HG03060 (cell line): ENCODE measurements around the gene DOCK1.

ENCODE experiments used
- ATAC-seq: cut with Tn5 transposase; IDR thresholded peaks from one replicate; pipeline ENCODE4 v1.9.1; 2021; ENCODE audit warnings: low read depth, moderate number of reproducible peaks; ENCODE audit not compliant: unreplicated experiment

DOCK1 gene

DNA sequence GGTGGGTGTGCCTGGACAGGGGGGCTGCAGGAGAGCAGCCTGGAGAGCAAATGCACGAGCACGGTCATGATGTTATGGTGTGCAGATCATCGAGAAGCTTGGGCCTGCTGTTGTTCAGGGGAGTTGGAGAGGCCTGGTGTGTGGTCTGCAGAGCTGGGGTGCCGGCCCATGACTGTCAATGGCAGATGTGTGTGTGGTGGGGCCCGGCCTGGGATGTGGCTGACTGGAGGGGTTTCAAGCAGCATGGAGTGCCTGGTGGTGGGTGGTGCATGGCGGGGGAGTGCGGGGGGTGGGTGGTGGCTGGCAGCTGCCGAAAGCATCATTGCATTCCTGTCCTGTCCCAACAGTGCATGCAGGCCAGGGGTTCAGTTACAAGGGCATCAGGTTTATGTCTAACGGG is 122.6 kb downstream of the DOCK1 start:
- ATAC-seq: no peak

DNA sequence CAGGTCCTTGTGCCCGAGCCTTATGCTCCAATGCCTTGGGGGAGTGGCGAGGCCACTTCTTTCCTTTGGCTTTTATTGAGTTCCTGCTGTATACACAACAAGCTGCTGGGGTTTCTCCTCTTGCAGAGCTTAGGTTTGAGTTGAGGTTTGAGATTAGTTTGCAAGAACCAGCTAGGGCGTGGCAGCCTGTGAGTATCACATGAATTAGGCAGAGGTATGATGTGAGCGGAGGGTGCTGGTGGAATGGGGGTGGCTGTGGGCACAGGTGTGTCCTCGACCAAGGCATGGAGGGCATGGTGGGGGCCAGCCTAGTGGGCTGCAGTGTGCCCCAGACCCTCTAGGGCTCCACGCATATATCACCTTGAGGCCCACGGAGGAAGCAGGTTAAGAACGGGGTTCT is 123.3 kb downstream of the DOCK1 start:
- no peak for ATAC-seq

- ATAC-seq: no peak
Measured at GRCh38 chr10:127029061-127029460, 123.8 kb downstream of the DOCK1 start.

- no peak for ATAC-seq
Measured at GRCh38 chr10:127033216-127034033, 128.2 kb downstream of the DOCK1 start.

- ATAC-seq: no peak
Measured at GRCh38 chr10:127034034-127034633, 128.9 kb downstream of the DOCK1 start.

- ATAC-seq: no peak
Measured at GRCh38 chr10:127034790-127035189, 129.6 kb downstream of the DOCK1 start.

DNA sequence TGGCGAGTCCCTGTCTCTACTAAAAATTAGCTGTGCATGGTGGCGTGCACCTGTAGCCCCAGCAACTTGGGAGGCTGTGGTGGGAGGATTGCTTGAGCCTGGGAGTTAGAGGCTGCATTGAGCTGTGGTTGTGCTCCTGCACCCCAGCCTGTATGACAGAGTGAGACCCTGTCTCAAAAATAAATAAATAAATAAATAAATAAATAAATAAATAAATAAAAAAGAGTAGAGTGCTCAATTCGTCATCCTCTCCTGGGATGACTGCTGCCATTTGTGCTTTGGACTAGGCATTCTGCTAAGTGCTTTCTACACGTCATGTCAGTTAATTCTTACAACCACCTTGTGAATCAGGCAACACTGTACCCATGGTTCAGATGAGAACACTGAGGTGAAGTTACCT is 130.6 kb downstream of the DOCK1 start:
- no peak for ATAC-seq

- no peak for ATAC-seq
Measured at GRCh38 chr10:127036987-127037386, 131.8 kb downstream of the DOCK1 start.

DNA sequence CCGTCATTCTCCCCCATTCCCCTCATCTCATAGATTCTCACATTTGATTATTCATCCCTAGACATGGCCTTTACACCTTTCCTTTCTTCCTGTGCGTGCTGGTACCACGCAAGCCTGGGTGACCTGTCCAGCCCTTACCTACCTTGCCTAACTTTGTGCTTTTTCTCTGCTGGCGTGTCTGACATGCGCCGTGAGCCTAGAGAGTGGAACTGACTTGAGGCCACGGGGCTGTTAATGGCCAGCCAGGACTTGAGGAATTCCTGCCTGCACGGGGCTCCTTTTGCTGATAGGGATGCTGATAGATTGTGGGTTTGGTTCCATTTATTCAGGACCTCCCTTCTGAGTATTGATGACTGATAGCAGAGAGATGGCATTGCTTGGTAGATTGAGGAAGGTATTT is 134.2 kb downstream of the DOCK1 start:
- ATAC-seq: no peak

GRCh38 chr10:127040756-127041155 is 135.5 kb downstream of the DOCK1 start:
- ATAC-seq: no peak

- ATAC-seq: no peak
Measured at GRCh38 chr10:127041552-127041951, 136.3 kb downstream of the DOCK1 start.

- ATAC-seq: no peak
Measured at GRCh38 chr10:127043301-127043700, 138.1 kb downstream of the DOCK1 start.

DNA sequence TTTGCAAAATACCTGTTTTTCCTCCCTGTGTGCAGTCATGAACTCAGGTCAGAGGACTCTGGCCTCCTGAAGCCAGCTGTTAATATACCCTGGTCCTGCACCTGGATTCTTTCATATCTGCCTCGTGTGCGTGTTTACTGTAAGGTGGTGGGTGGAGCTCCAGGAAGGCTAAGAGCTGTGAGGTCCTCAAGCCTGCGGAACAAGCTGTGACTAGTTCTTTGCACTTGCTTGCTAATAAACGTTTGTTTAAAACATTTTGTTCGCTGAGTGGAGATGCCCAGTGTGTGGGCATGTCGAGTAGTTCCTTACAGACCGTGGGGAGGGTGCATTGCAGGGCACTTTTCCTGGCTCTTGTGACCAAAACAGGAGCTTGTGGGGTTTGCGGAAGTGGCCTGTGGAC is 139.0 kb downstream of the DOCK1 start:
- ATAC-seq: no peak

DNA sequence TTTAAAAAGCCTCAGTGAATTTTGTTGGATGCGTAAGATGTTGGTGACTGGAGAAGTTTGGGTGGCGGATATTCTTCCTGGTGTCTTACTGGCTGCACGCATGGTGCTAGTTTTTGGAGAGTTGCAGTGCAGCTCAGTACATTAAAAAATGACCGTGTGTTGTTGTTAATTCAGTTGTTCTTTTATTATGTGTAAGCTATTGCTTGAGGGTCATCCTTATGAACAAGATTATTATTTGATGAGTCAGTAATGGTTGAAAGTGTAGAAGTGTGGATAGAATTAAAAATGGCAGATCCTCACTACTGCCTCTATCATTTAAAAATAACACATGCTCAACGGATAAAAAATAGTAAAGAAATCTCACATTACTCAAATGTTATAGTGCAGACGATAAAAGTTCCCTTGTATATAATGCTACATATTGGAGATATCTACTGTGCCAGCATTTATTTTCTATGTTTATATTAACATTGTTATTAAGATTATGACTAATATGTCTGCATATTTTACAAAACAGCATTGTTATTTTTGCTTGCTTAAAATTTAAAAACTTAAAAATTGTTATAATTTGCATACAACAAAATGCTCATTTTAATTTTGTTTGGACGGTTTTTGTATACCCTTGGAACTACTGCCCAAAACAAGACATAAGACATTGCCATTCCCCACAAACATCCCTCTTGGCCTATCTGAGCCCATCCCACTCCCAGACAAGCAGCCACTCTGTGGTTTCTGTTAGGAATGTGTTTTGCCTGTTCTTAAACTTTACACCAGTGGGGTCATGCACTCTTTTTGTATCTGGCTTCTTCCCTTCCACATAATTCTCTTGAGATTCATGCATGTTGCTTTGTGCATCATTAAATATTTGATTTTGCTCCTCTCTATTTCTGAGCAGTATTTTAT is 142.0 kb downstream of the DOCK1 start:
- no peak for ATAC-seq

- no peak for ATAC-seq
Measured at GRCh38 chr10:127047878-127048238, 142.6 kb downstream of the DOCK1 start.

DNA sequence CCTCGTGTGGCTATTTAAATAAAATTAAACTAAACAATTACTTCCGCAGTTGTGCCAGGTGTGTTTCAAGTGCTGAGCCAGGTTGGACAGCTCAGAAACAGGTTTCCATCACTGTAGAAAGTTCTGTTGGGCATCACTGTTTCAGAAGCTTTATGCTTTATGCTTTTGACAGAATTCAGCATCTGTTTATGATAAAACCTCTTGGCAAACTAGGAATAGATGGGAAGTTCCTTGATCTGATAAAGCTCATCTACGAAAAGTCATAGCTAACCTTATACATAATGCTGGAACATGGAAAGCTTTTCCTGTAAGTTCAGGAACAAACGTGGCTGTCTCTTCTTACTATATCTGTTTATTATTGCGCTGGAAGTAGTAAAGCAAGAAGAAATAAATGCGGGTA is 143.4 kb downstream of the DOCK1 start:
- ATAC-seq: no peak

GRCh38 chr10:127052001-127052400 is 146.8 kb downstream of the DOCK1 start:
- ATAC-seq: no peak

- ATAC-seq: no peak
Measured at GRCh38 chr10:127055263-127055662, 150.0 kb downstream of the DOCK1 start.

- ATAC-seq: no peak
Measured at GRCh38 chr10:127059314-127059713, 154.1 kb downstream of the DOCK1 start.

DNA sequence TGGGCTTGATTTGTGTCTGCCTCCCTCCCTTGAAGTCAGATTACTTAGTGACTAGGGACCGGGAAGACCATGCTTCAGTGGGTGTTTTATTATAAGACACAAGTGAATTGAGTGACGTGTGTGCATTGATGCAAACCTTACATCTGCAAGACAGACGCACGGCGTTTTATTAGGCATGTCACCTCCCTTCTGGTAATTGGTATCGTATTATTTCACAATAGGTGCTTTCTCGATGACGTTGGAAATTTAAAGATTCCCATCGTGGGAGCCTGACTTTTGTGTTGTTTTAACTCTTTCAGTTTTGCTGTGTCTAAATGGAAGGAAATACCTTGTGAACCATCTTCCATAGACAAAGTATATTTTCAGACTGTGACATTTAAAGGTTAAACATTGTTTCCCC is 158.5 kb downstream of the DOCK1 start:
- no peak for ATAC-seq

DNA sequence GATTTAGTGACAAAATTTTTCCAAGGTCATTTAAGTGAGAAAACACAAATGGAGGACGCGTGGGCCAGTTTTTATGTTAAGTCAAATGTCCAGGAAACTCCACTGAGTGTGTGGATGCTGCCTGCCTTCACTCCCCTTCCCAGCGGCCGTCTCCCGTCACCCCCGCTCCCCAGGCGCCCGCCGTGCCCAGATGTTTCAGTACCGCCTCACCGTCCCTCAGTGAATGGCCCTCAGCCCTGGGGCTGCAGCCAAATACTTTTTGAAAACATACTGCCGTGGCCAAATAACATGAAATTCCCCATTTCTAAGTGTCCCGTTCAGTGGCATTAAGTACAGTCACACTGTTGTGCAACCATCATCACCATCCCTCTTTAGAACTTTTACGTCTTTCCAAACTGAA is 159.2 kb downstream of the DOCK1 start:
- ATAC-seq: no peak
